Measurements from ENCODE around the gene SPRYD3.

DNA sequence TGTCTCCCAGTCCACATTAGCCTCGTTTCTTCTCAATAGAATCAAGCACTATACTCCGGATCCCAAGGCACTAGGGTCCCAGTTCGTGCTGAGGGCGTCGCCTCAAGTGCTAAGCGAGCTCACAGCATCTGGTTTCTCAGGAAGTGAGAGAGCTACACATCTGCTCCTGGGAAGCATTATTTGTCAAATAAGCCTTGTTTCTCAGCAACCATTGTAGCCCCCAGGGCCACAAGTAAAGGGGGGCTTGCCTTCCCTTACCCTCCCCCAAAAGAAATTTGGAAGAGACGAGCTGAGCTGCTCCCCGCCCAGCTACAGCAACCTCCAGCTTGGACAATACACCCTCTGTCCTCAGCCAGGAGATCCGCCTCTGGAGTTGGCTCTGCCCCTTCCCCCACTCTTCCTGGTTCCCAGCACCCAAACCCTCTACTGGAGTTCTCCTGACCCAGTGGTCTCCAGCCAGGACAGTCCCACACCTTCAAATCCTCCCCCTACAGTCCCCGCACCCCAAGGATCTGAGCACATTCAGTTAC, 35.1 kb downstream of the SPRYD3 start:
- no peak for TF ChIP-seq EZH2 (IDR thresholded peaks at IDR 0.05)
- TF ChIP-seq, protein P1, sequence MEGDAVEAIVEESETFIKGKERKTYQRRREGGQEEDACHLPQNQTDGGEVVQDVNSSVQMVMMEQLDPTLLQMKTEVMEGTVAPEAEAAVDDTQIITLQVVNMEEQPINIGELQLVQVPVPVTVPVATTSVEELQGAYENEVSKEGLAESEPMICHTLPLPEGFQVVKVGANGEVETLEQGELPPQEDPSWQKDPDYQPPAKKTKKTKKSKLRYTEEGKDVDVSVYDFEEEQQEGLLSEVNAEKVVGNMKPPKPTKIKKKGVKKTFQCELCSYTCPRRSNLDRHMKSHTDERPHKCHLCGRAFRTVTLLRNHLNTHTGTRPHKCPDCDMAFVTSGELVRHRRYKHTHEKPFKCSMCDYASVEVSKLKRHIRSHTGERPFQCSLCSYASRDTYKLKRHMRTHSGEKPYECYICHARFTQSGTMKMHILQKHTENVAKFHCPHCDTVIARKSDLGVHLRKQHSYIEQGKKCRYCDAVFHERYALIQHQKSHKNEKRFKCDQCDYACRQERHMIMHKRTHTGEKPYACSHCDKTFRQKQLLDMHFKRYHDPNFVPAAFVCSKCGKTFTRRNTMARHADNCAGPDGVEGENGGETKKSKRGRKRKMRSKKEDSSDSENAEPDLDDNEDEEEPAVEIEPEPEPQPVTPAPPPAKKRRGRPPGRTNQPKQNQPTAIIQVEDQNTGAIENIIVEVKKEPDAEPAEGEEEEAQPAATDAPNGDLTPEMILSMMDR (IDR thresholded peaks at IDR 0.05) = no peak
